CD14-positive monocyte (primary cell): ENCODE measurements around the gene RPL27. TPM values are rescaled to one million over a fixed set of nuclear protein-coding genes. Genes with fewer than 3 reads are reported as not detected.
A peak's percentile ranks its signal among the peaks of the same experiment; 100 is the strongest.

Experiments used
- DNase-seq, 3 donors: peaks; one replicate each; pipeline ENCODE4 v3.0.0-alpha.2; 2011 to 2022
- H2AFZ ChIP-seq: 2 replicates; pipeline ENCODE4 v1.6.0; 2012; ENCODE audit warnings: mild to moderate bottlenecking, low read depth, low read length, inconsistent platforms; ENCODE audit not compliant: insufficient read depth, poor library complexity, severe bottlenecking
- H3K27ac ChIP-seq, 2 donors: 1 replicate in 1 of 2; 2 replicates in 1 of 2; pipeline ENCODE4 v1.5.1; 2012 to 2013; ENCODE audit warnings: low read length in 2 of 2, control low read depth in 1 of 2, inconsistent platforms in 1 of 2, low read depth in 1 of 2, mild to moderate bottlenecking in 1 of 2
- H3K27me3 ChIP-seq, 2 donors: one replicate each; pipeline versions ENCODE4 v1.6.0 to v1.6.1; 2011 to 2013; ENCODE audit warnings: low read length in 2 of 2; ENCODE audit not compliant: control insufficient read depth in 2 of 2, insufficient read depth in 2 of 2
- H3K36me3 ChIP-seq, 2 donors: replicated peaks in 1 of 2; 1 replicate in 1 of 2; 2 replicates in 1 of 2; pipeline versions ENCODE4 v1.5.1 to v1.6.1; 2012 to 2013; ENCODE audit warnings: low read length in 2 of 2, control low read depth in 1 of 2, inconsistent platforms in 1 of 2, mild to moderate bottlenecking in 1 of 2; ENCODE audit not compliant: insufficient read depth in 2 of 2, control insufficient read depth in 1 of 2
- H3K4me1 ChIP-seq, 2 donors: 1 replicate in 1 of 2; 2 replicates in 1 of 2; pipeline versions ENCODE4 v1.5.1 to v1.6.1; 2012 to 2013; ENCODE audit warnings: low read length in 2 of 2, control low read depth in 1 of 2, inconsistent platforms in 1 of 2, mild to moderate bottlenecking in 1 of 2, moderate library complexity in 1 of 2; ENCODE audit not compliant: insufficient read depth in 2 of 2, control insufficient read depth in 1 of 2
- H3K4me2 ChIP-seq: replicated peaks from 2 replicates; pipeline ENCODE3; 2012; ENCODE audit warnings: low read length, moderate library complexity, mild to moderate bottlenecking; ENCODE audit not compliant: poor library complexity, severe bottlenecking; ENCODE audit errors: extremely low read depth
- H3K4me3 ChIP-seq, 3 experiments: fragments of 200-600 bp in 1 of 3; sonication (generic) in 1 of 3; replicated peaks in 1 of 3; 1 replicate in 2 of 3; 2 replicates in 1 of 3; pipeline ENCODE4 v1.5.1; 2011 to 2013; ENCODE audit warnings: low read length in 3 of 3, mild to moderate bottlenecking in 3 of 3, control low read depth in 2 of 3, low read depth in 2 of 3, inconsistent platforms in 1 of 3, moderate library complexity in 1 of 3
- H3K79me2 ChIP-seq: 2 replicates; pipeline ENCODE4 v1.6.0; 2012; ENCODE audit warnings: mild to moderate bottlenecking, control low read depth, inconsistent platforms, low read length, moderate library complexity; ENCODE audit not compliant: insufficient read depth
- H3K9ac ChIP-seq: 2 replicates; pipeline ENCODE4 v1.6.0; 2017; ENCODE audit warnings: low read length, mild to moderate bottlenecking; ENCODE audit not compliant: insufficient read depth, poor library complexity, severe bottlenecking
- H3K9me3 ChIP-seq, 2 donors: replicated peaks in 1 of 2; 1 replicate in 1 of 2; 2 replicates in 1 of 2; pipeline versions ENCODE4 v1.5.1 to v1.6.1; 2012 to 2013; ENCODE audit warnings: low read length in 2 of 2, control low read depth in 1 of 2; ENCODE audit not compliant: control insufficient read depth in 1 of 2, insufficient read depth in 1 of 2
- H4K20me1 ChIP-seq: 2 replicates; pipeline ENCODE4 v1.6.0; 2012; ENCODE audit warnings: mild to moderate bottlenecking, low read length, control low read depth, moderate library complexity; ENCODE audit not compliant: insufficient read depth
- H3K27ac Mint-ChIP-seq, 7 donors: one replicate each; pipeline ENCODE4 v1.8.0; 2020; ENCODE audit warnings: mild to moderate bottlenecking in 7 of 7, mixed read lengths in 7 of 7, moderate library complexity in 6 of 7, inconsistent platforms in 2 of 7
- H3K27me3 Mint-ChIP-seq, 3 donors: one replicate each; pipeline ENCODE4 v1.8.0; 2021 to 2022; ENCODE audit warnings: low read depth in 3 of 3, mild to moderate bottlenecking in 3 of 3, mixed read lengths in 3 of 3, moderate library complexity in 3 of 3, inconsistent platforms in 1 of 3
- H3K36me3 Mint-ChIP-seq, 2 donors: one replicate each; pipeline ENCODE4 v1.8.0; 2020; ENCODE audit warnings: mixed read lengths in 2 of 2, inconsistent platforms in 1 of 2, mild to moderate bottlenecking in 1 of 2
- H3K4me1 Mint-ChIP-seq: one replicate; pipeline ENCODE4 v1.8.0; 2020; ENCODE audit warnings: mild to moderate bottlenecking, mixed read lengths
- H3K4me3 Mint-ChIP-seq, 2 donors: one replicate each; pipeline ENCODE4 v1.8.0; 2020; ENCODE audit warnings: mild to moderate bottlenecking in 2 of 2, mixed read lengths in 2 of 2, moderate library complexity in 1 of 2
- H3K9me3 Mint-ChIP-seq, 7 donors: one replicate each; pipeline ENCODE4 v1.8.0; 2020 to 2022; ENCODE audit warnings: mixed read lengths in 7 of 7, mild to moderate bottlenecking in 6 of 7, moderate library complexity in 6 of 7, inconsistent platforms in 2 of 7
- CTCF ChIP-seq: fragments of 200-600 bp; IDR thresholded peaks from one replicate; pipeline ENCODE4 v1.8.0; 2022; ENCODE audit warnings: antibody characterized with exemption, mild to moderate bottlenecking
- WGBS: methylation state at CpG from one replicate; pipeline ENCODE4 v1.1.5; 2013; ENCODE audit warnings: missing lambda C conversion rate; ENCODE audit not compliant: insufficient coverage; 5-methylcytosine and 5-hydroxymethylcytosine counted together
- intact Hi-C, 2 donors: fragments of 100-400 bp; cut with micrococcal nuclease; formaldehyde crosslinking; loops; one replicate each; pipeline versions ENCODE4 v1.15.0 to v1.15.1; 2023
- polyA plus RNA-seq, 3 donors: library from polyadenylated mRNA; depleted of rRNA in 1 of 3; unstranded in 2 of 3; stranded (reverse) in 1 of 3; fragments of 300-500 nt in 2 of 3; fragments of >200 nt in 1 of 3; fragmentation: Illumina TruSeq in 2 of 3; gene quantifications; 1 replicate in 2 of 3; 2 replicates in 1 of 3; pipeline ENCODE4 v1.2.3, GENCODE V29; 2012 to 2021

RPL27 gene
- polyA plus RNA-seq, 3 donors = 1,073 to 2,156 (median 1,232) TPM

- H3K4me1 ChIP-seq = no peaks in the 10 kb centered on the region
- no peak overlapping the region for H3K27ac ChIP-seq
- no peaks in the 10 kb centered on the region for H3K27me3 Mint-ChIP-seq
- DNase-seq = no peak
- H2AFZ ChIP-seq = no peak overlapping the region
- intact Hi-C loops = no loop called here
- no peaks in the 10 kb centered on the region for H3K4me1 Mint-ChIP-seq
- no peaks in the 10 kb centered on the region for H3K27me3 ChIP-seq
- H3K9me3 Mint-ChIP-seq = no peaks in the 10 kb centered on the region
- H4K20me1 ChIP-seq = no peaks in the 10 kb centered on the region
- H3K4me2 ChIP-seq = no peak overlapping the region
- 94% methylated on average over 3 of the region's 5 CpGs for WGBS
- no peak overlapping the region for H3K4me3 Mint-ChIP-seq
- H3K9me3 ChIP-seq = no peaks in the 10 kb centered on the region
- no peaks in the 10 kb centered on the region for H3K79me2 ChIP-seq
- H3K36me3 ChIP-seq = peaks cover 0 to 26% of the 10 kb centered on the region in 2 donors
- peak overlapping the region in 1 of 7 donors; percentile 65 for H3K27ac Mint-ChIP-seq
- H3K4me3 ChIP-seq = no peak overlapping the region
- H3K9ac ChIP-seq = no peak overlapping the region
- TF ChIP-seq CTCF = no peak
- peaks cover 20 to 30% of the 10 kb centered on the region in 2 donors for H3K36me3 Mint-ChIP-seq
Measured at GRCh38 chr17:43042025-43042628, 43.9 kb downstream of the RPL27 start.

GRCh38 chr17:43043307-43043706, 45.1 kb downstream of the RPL27 start:
- Mint-ChIP-seq H3K36me3 (peaks cover 23 to 40% of the 10 kb centered on the region in 2 donors), H3K4me3 (no peak overlapping the region), H3K27ac (no peak overlapping the region), H3K4me1 (no peaks in the 10 kb centered on the region), H3K27me3 (no peaks in the 10 kb centered on the region), H3K9me3 (no peaks in the 10 kb centered on the region)
- peaks cover 0 to 32% of the 10 kb centered on the region in 2 donors for H3K36me3 ChIP-seq
- peak overlapping the region in 1 of 2 donors; percentile 13 for H3K27ac ChIP-seq
- H3K4me1 ChIP-seq = no peaks in the 10 kb centered on the region
- no peak overlapping the region for H2AFZ ChIP-seq
- intact Hi-C loops = no loop called here
- H3K79me2 ChIP-seq = no peaks in the 10 kb centered on the region
- no peak overlapping the region for H3K4me2 ChIP-seq
- H3K9ac ChIP-seq = no peak overlapping the region
- H3K27me3 ChIP-seq = no peaks in the 10 kb centered on the region
- no peak for DNase-seq
- no peaks in the 10 kb centered on the region for H3K9me3 ChIP-seq
- no peak overlapping the region for H3K4me3 ChIP-seq
- H4K20me1 ChIP-seq = no peaks in the 10 kb centered on the region
- no peak for TF ChIP-seq CTCF
